B cell (primary cell): ENCODE measurements around the gene NBAS.

Experiments
- CTCF ChIP-seq: fragments of 200-600 bp; IDR thresholded peaks from one replicate; pipeline ENCODE4 v1.8.0; 2022; ENCODE audit warnings: antibody characterized with exemption, mild to moderate bottlenecking
- EZH2 ChIP-seq: IDR thresholded peaks from 2 replicates; pipeline ENCODE4 v1.6.1; 2012; ENCODE audit warnings: borderline replicate concordance, low read depth, mild to moderate bottlenecking, moderate library complexity, low read length; ENCODE audit not compliant: insufficient read depth, poor library complexity, severe bottlenecking

GRCh38 chr2:15533860-15534480, 27.2 kb downstream of the NBAS start:
- TF ChIP-seq CTCF (no peak), EZH2 (no peak)
